HG02798 (cell line): Measurements from ENCODE around the gene CEMIP2.

Source experiments
- ATAC-seq: cut with Tn5 transposase; IDR thresholded peaks from one replicate; pipeline ENCODE4 v1.9.1; 2021; ENCODE audit warnings: mild to moderate bottlenecking; ENCODE audit not compliant: unreplicated experiment, poor library complexity

CEMIP2 gene

DNA sequence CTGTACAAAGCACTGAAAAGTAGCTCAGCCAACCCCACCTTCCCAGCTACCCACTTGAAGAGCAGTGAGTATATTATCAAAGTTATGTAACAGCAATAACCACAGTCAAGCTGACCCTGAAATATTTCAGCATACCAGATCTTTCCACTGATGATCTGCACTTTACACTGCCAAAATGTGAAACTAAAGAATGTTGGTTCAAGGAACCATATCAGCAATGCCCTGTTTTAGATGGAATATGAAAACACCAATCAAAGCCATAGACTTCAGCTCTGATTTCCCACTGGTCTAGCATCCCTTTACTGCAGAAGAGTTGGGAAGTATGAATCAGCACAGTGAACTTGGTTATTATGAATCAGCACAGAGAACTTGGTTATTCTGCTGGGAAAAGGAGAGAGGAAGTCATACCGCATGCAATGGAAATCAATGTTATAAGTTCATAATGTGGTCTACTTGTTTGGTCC is 20.0 kb downstream of the CEMIP2 start:
- no peak for ATAC-seq

DNA sequence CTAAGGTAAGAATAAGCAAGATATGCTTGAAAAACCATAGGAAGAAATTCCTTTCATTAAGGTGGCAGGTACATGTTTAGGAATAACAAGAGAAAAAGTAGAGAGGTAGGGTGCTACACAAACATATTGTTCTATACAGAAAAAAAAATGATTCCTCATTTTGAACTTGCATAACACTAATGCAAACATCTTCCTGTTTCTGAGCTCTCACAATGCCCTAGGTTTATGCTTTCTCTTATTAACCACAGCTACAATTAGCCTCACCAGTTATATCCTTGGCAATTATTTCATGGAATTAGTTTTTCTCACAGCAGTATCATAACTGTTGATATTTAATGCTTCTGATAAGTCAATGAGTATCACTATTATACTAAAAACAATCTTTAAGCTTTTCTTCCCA is 20.7 kb downstream of the CEMIP2 start:
- no peak for ATAC-seq

DNA sequence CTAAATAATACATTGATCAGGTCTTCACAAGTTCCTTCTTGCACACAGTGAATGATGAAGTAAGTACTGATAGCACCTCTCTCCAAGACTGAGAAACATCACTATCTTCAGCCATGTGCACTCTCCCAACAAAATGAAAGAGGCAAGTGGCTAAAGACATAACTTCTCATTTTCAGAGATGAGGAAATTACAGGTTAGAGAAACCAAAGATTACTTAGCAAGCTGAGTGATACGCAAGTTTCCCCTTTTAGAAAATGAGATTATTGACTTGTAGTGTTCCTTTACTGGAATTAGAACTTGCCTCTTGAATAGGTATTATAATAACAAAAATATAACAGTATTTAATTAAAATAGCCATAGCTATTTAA is 21.6 kb downstream of the CEMIP2 start:
- ATAC-seq: no peak

DNA sequence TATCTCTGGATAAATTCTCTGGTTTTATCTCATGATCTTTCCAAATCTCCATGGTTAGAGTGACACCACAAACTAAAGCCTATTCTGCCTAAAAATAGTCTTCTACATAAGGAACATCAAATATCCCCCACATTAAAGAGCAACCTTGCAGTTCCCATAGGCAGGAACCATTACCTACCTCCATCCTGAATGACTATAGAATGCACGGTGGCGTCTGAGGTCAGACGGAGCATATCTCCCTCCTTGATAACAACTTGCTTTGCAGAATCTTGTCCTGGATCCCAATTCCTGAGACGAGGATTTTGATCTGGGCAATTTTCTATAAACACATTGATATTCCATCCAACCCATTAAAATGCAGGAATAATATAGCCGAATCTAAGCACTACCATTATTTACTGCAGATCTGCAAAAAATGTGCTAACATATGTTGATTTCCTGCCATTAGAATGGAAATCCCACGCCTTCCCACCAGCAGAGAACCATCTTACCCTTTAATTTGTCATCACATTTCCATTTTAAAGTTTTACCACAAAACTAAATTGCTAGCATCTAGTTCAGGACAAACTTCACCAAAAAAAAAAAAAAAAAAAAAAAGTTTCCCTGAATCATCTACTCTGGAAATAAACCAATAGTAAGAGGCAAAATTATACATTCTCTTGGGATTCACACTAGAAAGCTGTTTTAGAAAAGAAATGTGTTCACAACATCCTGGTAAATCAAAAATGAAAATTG is 22.1 kb downstream of the CEMIP2 start:
- no peak for ATAC-seq

DNA sequence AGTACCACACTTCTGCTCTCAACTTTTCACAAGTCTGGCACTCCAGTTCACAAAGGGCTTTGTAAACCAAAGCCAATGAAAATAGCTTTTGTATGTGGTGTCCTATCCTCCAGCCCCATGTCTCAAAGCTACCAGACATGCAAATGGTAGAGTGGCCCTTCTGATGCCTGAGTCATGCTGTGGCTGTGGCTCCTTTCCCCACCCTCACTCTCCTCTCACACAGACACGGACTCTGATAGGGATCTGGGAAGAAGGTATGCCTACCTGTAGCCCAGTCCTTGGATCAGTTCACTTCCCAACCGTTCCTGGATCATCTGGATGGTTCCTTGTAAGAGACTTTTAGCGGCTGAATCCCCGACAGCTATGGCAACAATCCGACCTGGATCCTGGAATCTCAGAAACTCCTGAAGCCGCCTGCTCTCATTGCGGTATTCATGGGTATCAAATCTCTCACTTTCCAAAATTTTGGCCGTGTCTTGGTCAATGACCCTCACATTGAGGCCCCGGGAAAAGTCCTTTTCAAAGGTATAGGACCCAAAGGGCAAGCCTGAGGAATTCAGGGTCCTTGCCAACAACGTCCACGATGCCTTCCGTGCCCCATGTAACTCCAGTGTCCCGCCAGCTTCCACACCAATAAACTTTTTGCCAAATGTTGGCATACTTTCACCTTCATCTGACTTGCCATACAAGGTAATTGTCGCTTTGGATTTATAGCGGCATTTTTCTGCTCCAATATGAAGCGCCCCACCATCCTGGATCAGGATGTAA is 23.4 kb downstream of the CEMIP2 start:
- no peak for ATAC-seq

DNA sequence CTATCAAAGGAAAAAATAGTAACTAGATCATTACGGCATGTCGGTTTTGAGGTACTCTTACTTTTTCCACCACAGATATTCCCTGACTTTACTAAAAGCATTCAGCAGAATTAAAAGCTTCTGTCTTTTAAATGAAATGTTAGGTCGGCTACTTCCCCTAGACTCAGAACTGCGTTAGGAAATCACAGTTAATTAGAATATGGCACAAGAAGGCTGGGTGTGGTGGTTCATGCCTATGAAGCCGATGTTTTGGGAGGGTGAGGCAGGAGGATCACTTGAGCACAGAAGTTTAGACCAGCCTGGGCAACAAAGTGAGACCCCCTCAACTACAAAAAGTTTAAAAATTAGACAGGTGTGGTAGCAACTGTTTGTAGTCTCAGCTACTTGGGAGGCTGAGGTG is 24.4 kb downstream of the CEMIP2 start:
- no peak for ATAC-seq

DNA sequence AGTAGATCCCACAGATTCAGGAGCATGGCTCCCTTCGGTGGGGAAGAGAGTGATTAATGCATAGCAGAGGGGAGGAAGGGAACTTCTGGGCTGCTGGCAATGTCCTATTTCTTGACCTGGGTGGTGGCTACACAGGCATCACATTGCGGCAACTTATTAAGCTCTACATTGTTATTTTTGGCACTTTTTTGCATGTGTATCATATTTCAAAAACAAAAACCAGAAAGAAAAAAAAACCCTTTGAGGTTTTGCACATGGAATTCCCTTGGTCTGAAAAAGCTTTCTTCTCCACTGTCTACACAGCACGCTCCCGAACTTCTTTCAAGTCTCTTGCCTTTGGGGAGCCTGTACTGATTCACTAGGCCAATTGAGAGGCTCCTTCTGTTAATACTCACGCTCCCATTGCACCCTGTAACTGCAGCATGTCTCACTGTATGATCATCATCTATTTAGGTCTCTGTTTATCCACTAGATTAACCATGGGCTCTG is 25.1 kb downstream of the CEMIP2 start:
- no peak for ATAC-seq

DNA sequence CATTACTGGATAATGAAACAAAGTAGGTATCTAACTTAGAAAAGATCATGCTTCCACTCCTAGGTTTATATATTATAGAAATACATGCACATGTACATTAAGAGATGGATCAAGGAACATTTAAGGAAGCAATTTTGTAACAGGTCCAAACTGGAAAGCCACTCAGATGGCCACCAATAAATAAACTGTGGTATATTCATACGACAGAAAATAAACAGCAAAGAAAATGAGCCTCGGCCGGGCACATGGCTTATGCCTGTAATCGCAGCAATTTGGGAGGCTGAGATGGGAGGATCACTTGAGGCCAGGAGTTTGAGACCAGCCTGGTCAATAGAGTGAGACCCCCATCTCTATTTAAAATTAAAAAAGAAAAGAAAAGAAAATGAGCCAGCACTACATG is 25.6 kb downstream of the CEMIP2 start:
- no peak for ATAC-seq

DNA sequence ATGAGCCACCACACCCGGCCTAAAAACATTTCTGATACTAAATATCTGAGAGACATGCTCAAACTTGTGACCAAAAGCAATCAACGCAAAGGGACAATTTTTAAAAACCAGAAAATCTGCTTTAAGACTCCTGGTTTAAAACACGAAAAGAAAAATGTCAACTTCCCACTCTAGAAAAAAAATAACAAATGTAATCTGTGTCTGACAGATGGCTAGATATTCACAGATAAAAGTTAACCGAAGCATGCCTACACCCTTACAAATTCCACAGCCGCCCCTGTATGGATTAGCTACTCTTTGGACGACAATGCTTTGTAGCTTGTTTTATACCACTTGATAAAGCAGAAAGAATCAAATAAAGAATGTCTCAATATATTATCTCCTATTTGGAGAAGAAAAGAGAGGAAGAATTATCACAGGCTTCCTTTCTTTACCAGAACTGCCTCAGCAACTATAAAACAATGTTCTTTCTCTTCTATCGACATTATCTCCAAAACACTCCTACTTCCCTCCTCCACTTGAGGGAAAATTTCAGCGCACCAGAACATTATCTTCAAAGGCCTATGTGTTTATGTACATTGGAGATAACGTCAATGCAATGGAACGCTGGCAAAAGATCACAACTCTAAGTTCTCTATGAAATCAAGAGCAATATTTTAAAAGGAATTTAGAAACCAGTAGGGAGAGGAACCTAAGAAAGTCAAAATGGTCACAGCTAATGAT is 26.2 kb downstream of the CEMIP2 start:
- ATAC-seq: no peak

DNA sequence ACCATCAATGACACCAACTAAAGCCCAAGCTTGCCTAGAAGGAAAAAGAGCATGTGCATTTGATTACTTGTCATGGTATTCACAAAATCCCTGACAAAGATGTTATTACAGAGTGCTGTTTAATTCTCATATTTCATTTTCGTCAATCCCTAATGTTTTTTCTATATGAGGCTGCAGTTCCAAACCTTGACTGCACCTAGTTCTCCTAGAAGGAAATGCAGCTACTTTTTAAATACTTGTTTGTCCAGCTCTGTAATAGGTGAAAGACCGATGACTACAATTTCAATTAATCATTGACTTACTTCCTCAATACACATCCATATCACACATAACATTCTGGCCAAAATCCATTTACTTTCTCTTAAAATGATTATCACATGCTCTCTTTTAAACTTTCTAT is 28.1 kb downstream of the CEMIP2 start:
- no peak for ATAC-seq

DNA sequence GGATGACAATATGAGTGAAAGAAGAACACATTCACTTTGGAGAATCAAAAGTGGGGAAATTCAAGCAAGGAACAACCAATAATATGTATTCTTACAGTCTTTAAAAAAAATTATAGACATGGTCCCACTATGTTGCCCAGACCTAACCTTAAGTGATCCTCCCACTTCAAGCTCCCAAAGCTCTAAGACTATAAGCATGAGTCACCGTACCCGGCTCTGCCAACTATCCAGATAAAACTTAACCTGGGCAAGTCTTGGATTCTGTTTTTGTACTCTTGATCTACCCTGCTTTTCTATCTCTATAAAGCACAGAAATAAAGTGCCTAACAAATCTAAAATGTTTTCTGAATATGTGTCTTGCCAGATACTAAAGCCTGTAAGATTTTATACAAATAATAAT is 30.9 kb downstream of the CEMIP2 start:
- no peak for ATAC-seq

DNA sequence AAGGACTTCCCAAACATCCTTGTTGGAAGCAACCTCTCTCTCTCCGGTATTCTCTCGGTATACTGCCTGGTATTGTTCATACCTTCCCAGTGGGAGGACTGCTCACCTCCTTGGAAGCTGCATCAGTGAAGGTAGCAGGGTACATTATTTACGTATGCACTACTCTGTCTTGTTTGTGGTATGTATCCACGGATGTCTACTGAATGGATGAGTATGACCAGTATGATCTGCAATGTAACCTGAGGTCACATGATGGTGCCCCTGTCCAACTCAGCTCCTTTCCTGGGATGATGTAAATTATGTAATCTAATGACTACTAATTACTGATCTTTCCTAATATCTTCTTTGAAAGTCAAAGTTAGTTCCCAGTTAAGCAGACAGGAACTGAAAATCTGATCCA is 32.1 kb downstream of the CEMIP2 start:
- ATAC-seq: no peak

DNA sequence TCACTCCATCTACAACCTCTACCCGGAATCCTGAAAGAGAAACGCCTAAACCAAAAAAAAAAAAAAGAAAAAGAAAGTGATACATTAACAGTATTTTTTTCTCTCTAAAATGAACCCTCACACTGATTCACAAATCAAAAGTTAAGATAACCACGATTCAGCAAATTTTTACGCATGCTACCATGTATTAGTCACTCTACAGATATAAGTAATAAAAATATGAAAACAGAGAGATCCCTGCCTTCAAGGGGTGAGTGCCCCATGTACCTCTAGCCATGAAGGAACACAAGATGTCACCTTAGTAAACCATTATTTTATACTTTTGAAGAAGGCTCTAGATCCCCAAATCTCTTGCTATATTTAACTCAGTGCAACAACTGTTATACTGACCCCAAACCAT is 33.4 kb downstream of the CEMIP2 start:
- no peak for ATAC-seq

DNA sequence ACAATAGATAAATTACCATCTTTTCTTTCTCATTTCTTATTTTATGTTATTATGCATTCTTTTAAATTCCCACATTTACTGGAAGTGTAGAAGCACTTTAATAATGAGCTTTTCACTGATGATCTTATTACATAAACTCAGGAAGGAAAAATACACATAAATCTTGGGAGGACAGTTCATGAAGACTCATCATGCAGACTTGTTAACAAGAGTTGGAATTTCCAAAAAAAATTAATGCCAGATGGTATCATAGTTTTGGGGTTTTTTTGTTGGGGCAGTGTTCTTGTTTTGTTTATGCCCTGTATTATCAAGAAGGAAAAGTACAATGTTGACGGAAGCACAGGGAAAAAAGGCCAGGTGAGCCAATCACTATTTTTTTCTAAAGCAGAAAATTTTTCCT is 35.1 kb downstream of the CEMIP2 start:
- ATAC-seq: no peak

DNA sequence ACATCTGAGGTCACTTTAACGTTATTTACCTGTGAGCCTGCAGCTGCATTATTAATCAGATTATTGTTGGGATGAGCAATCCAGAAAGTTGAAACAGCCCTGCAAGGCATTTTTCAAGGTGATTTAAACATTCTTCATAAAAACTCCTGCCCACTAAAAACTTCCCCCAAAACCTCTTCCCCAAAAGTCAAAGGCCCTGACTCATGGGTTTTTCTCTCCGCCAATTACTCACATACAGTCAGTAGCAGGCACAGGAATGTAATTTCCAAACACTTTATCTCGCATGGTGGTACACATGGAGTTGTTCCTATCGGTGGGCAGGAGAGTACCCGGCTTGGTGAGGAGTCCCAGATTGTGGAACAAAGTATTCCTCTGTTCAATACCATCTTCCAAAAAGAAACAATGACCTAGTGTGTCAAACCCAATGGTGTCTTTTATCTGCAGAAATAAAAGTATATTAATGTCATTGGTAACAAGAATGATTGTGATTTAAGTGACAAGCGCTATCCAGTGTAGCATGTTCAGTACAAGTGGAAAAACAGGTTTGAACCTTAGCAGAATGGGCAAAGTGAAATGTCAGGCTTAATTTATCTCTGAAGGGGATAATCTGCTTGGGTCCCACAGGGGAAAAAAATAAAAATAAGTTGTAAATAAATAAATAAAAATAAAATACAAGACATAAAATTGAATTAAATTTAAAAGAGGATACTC is 38.3 kb downstream of the CEMIP2 start:
- no peak for ATAC-seq

DNA sequence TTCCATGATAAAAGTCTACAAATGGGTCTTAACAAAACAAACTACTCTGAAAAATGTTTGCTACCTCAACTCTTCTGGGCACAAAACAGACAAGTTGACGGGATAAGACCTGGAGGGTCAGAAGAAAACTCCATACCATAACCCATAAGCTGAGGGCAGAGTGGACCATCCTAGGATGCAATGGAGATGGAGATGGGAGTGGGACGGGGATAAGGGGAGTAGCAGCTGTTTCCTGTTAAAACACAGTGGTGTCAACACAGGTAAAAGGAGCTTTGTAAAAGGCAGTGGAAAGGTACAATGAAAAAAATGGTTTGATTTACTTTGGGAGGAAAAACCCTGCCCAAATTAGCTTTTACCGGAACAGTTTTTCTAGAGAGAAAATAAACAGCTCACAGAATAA is 41.6 kb downstream of the CEMIP2 start:
- no peak for ATAC-seq

DNA sequence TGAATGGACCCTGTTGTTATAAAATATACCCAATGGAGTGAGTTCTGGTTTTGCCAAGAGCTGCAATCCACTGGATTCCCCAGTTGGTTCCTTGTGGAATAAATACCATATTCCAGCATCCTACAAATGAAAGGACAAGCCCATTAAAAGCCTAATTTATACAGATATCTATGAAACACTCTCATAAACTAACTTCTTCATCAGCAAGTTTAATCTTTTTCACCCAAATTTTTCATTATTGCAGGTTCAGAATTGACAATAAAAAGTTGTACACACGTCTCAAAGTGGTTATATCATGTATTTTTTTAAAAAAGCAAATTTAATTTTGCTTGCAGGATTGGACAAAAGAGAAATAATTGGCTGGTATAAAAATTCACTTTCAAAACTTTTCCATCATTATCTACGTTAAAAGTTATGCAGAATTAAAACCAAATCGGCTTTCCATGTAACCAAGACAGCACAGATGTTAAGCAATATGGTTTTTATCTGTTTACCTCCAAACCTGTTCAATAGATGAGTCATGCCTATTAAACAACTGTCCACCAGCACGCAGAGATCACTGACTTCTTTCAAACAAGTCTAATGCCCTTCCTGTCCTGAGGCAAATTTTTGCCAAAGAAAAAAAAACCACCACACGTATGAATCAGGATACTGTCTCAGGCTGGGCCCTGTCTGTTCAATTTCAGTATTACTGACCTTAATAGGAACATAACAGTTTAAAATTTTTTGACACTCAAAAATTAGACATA is 42.5 kb downstream of the CEMIP2 start:
- ATAC-seq: no peak

DNA sequence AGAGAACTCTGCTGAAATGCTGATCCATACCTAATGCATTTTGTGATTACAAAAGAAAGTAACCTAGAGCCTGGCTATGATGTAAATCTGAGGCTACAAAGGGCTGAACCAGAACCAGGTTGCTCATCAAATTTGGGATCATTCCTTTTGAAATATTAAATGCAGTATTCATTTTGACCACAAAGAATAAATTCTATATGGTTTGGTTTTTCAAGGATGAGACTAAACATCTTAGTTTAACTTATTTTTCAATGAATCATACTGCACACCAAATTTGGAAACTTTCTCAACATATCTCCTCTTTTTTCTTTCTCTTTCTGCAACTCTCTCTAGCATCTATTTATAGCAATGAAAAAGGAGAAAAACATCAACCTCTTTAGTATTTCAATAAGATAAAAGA is 46.5 kb downstream of the CEMIP2 start:
- no peak for ATAC-seq

DNA sequence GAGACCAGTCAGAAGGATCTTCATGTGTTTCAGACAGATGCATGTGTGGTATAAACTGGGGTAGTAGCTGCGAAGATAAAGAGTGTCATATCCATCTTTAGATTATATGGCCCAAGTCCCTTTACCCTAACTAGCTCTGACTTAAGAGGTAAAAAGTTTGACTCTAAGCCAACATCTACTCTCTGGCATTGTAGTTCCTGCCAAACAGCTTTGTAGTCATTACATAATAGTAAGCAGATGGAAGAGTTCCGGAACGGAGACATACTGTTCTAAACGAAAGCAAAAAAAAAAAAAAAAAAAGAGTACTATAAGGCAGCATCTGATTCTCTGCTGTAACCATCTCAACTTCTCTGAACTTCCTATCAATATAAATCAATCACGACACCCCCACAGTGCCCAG is 48.8 kb downstream of the CEMIP2 start:
- ATAC-seq: no peak

DNA sequence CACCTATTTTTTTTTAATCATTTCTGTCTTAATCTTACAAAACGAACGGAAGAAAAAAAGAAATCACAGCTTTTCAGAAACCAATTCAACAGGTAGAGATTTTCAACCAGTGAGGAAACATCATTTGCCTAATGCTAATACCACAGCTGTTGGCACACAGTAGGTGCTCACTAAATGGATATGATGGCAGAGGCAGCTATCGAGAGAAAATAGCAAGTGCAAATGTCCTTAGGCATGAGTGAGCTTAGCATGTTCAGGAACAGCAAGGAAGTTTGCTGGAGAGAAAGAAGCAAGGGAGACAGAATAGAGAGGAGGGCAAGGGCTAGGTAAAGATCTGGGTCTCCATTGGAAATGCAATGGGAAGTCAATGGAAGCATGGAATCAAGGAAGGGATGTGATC is 49.2 kb downstream of the CEMIP2 start:
- no peak for ATAC-seq
